ENCODE data around the gene C8B.

DNA sequence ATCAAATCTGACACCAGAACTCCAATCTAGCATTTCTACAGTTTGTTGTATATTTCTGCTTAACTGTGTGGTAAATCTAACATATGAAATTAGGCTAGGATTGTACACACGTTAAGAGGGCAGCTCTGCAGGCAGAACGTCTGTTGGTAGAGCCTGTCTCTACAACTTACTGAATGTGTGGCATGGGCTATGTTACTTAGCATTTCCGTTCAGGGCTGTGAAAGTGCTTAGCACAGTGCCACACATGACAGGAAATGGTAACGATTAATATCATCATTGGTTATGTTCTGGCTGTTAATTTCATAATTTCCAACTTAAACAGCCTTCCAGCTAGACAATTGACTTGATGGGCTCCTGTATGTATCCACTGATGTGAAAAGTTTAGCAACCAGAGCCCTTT is 9.6 kb upstream of the C8B start:
- no peak for TF ChIP-seq POLR2A (IDR thresholded peaks at IDR 0.05)
- TF ChIP-seq EP300 (IDR thresholded peaks at IDR 0.05): no peak

All from tibial nerve (tissue), 3 donors.